Rectal smooth muscle tissue (tissue), 1 donor: ENCODE measurements around the gene KLHL36.
A peak's percentile ranks its signal among the peaks of the same experiment; 100 is the strongest.

Experiments
- H3K27ac ChIP-seq: one replicate; pipeline ENCODE4 v1.7.0; 2013; ENCODE audit warnings: low read depth, low read length, inconsistent platforms
- H3K27me3 ChIP-seq: one replicate; pipeline ENCODE4 v1.7.0; 2013; ENCODE audit warnings: low read length; ENCODE audit not compliant: control insufficient read depth, insufficient read depth
- H3K36me3 ChIP-seq: one replicate; pipeline ENCODE4 v1.7.0; 2013; ENCODE audit warnings: low read length; ENCODE audit not compliant: control insufficient read depth, insufficient read depth
- H3K4me1 ChIP-seq: one replicate; pipeline ENCODE4 v1.7.0; 2013; ENCODE audit warnings: low read length; ENCODE audit not compliant: control insufficient read depth, insufficient read depth
- H3K4me3 ChIP-seq: one replicate; pipeline ENCODE4 v1.7.0; 2013; ENCODE audit warnings: low read length
- H3K9ac ChIP-seq: one replicate; pipeline ENCODE4 v1.7.0; 2013; ENCODE audit warnings: low read length

KLHL36 gene

GRCh38 chr16:84609563-84610177 lies 38.6 kb upstream of the KLHL36 start:
- Histone ChIP-seq H3K9ac (no peak overlapping the region), H3K27me3 (no peaks in the 10 kb centered on the region), H3K4me1 (peaks cover 26% of the 10 kb centered on the region), H3K4me3 (no peak overlapping the region), H3K27ac (no peak overlapping the region), H3K36me3 (no peaks in the 10 kb centered on the region)

- H3K27ac ChIP-seq: peak overlapping the region; percentile 39
- H3K4me1 ChIP-seq: peaks cover 26% of the 10 kb centered on the region
- no peak overlapping the region for H3K9ac ChIP-seq
- H3K4me3 ChIP-seq: no peak overlapping the region
- H3K27me3 ChIP-seq: no peaks in the 10 kb centered on the region
- no peaks in the 10 kb centered on the region for H3K36me3 ChIP-seq
These were observed 37.9 kb upstream of the KLHL36 start for GRCh38 chr16:84610376-84610775.

- Histone ChIP-seq H3K27ac (peak overlapping the region; percentile 39), H3K4me1 (peaks cover 26% of the 10 kb centered on the region)
These were observed 37.3 kb upstream of the KLHL36 start for GRCh38 chr16:84611041-84611440.

GRCh38 chr16:84612686-84613085 lies 35.6 kb upstream of the KLHL36 start:
- Histone ChIP-seq H3K4me1 (peaks cover 26% of the 10 kb centered on the region), H3K4me3 (no peak overlapping the region), H3K9ac (no peak overlapping the region), H3K27me3 (no peaks in the 10 kb centered on the region), H3K36me3 (no peaks in the 10 kb centered on the region), H3K27ac (no peak overlapping the region)

More at GRCh38 chr16:84611041-84611440, 37.3 kb upstream of the KLHL36 start:
- Histone ChIP-seq H3K27me3 (no peaks in the 10 kb centered on the region), H3K4me3 (no peak overlapping the region), H3K36me3 (no peaks in the 10 kb centered on the region), H3K9ac (no peak overlapping the region)

GRCh38 chr16:84613408-84614072 lies 34.8 kb upstream of the KLHL36 start:
- no peaks in the 10 kb centered on the region for H3K27me3 ChIP-seq
- peak overlapping the region; percentile 74 for H3K27ac ChIP-seq
- H3K36me3 ChIP-seq: no peaks in the 10 kb centered on the region
- H3K4me3 ChIP-seq: no peak overlapping the region
- no peak overlapping the region for H3K9ac ChIP-seq
- H3K4me1 ChIP-seq: peaks cover 26% of the 10 kb centered on the region

- H3K27ac ChIP-seq: peak overlapping the region; percentile 74
- H3K4me3 ChIP-seq: no peak overlapping the region
- no peaks in the 10 kb centered on the region for H3K27me3 ChIP-seq
- H3K9ac ChIP-seq: no peak overlapping the region
- H3K4me1 ChIP-seq: peaks cover 26% of the 10 kb centered on the region
- no peaks in the 10 kb centered on the region for H3K36me3 ChIP-seq
These were observed 34.2 kb upstream of the KLHL36 start for GRCh38 chr16:84614073-84614459.

GRCh38 chr16:84614623-84614967 lies 33.7 kb upstream of the KLHL36 start:
- Histone ChIP-seq H3K4me3 (peak overlapping the region; percentile 7), H3K36me3 (no peaks in the 10 kb centered on the region), H3K27me3 (no peaks in the 10 kb centered on the region), H3K4me1 (peaks cover 26% of the 10 kb centered on the region), H3K27ac (peak overlapping the region; percentile 74), H3K9ac (no peak overlapping the region)

GRCh38 chr16:84614968-84615813 lies 33.1 kb upstream of the KLHL36 start:
- Histone ChIP-seq H3K27ac (peak overlapping the region; percentile 74), H3K36me3 (no peaks in the 10 kb centered on the region), H3K4me1 (peaks cover 26% of the 10 kb centered on the region), H3K4me3 (peak overlapping the region; percentile 7), H3K27me3 (no peaks in the 10 kb centered on the region), H3K9ac (no peak overlapping the region)

GRCh38 chr16:84616515-84616914 lies 31.8 kb upstream of the KLHL36 start:
- Histone ChIP-seq H3K27ac (no peak overlapping the region), H3K27me3 (no peaks in the 10 kb centered on the region), H3K4me1 (peaks cover 16% of the 10 kb centered on the region), H3K9ac (no peak overlapping the region), H3K4me3 (peak overlapping the region; percentile 72), H3K36me3 (no peaks in the 10 kb centered on the region)

- Histone ChIP-seq H3K4me1 (peaks cover 10% of the 10 kb centered on the region), H3K36me3 (no peaks in the 10 kb centered on the region), H3K4me3 (peak overlapping the region; percentile 72), H3K27me3 (no peaks in the 10 kb centered on the region), H3K27ac (peak overlapping the region; percentile 68), H3K9ac (no peak overlapping the region)
These were observed 31.1 kb upstream of the KLHL36 start for GRCh38 chr16:84617041-84617790.

GRCh38 chr16:84617791-84618580 lies 30.3 kb upstream of the KLHL36 start, which contains the start of gene COTL1:
Gene COTL1, minus strand, starts transcription at chr16:84618078. Its CDS starts 164 bp downstream, at chr16:84617914.
- H3K27ac ChIP-seq: peak within 1 kb of the TSS; percentile 68
- H3K27me3 ChIP-seq: no peaks in the 10 kb centered on the region
- peaks cover 10% of the 10 kb centered on the region for H3K4me1 ChIP-seq
- no peaks in the 10 kb centered on the region for H3K36me3 ChIP-seq
- no peak within 1 kb of the TSS for H3K9ac ChIP-seq
- H3K4me3 ChIP-seq: peak within 1 kb of the TSS; percentile 72
